GM06990 (cell line): Measurements from ENCODE around the gene SLC25A6.
"Not testable (repeated sequence)": the region's sequence is repeated elsewhere in the genome, so short reads cannot be mapped to it uniquely, and the experiment has no call there.

ENCODE experiments used
- DNase-seq: peaks from one replicate; pipeline ENCODE4 v3.0.0-alpha.2; 2011; ENCODE audit not compliant: insufficient read length; ENCODE audit errors: extremely low read depth
- H3K27me3 ChIP-seq: replicated peaks from 2 replicates; pipeline ENCODE4 v1.6.0; 2011; ENCODE audit warnings: low read length; ENCODE audit not compliant: control insufficient read depth, insufficient read depth
- H3K36me3 ChIP-seq: 2 replicates; pipeline ENCODE4 v1.5.1; 2011; ENCODE audit warnings: low read length; ENCODE audit not compliant: control insufficient read depth, insufficient read depth
- H3K4me3 ChIP-seq: replicated peaks from 2 replicates; pipeline ENCODE4 v1.5.1; 2011; ENCODE audit warnings: low read depth, mild to moderate bottlenecking, control low read depth, low read length
- CTCF ChIP-seq: IDR thresholded peaks from 2 replicates; pipeline ENCODE4 v1.5.1; 2011; ENCODE audit warnings: low read length, control low read depth, mild to moderate bottlenecking, inconsistent platforms; ENCODE audit not compliant: insufficient read depth, poor library complexity, severe bottlenecking

The SLC25A6 gene

GRCh38 chrX:1430451-1430850, 38.5 kb upstream of the SLC25A6 start:
- TF ChIP-seq CTCF: no peak
- peaks cover 20% of the 10 kb centered on the region for H3K36me3 ChIP-seq
- H3K4me3 ChIP-seq: no peak overlapping the region
- no peak for DNase-seq
- H3K27me3 ChIP-seq: no peaks in the 10 kb centered on the region

GRCh38 chrX:1427756-1428155, 35.8 kb upstream of the SLC25A6 start:
- Histone ChIP-seq H3K36me3 (peaks cover 14% of the 10 kb centered on the region), H3K4me3 (no peak overlapping the region), H3K27me3 (no peaks in the 10 kb centered on the region)
- TF ChIP-seq CTCF: no peak
- no peak for DNase-seq

GRCh38 chrX:1426321-1426720, 34.4 kb upstream of the SLC25A6 start:
- peaks cover 13% of the 10 kb centered on the region for H3K36me3 ChIP-seq
- DNase-seq, H3K4me3 ChIP-seq, H3K27me3 ChIP-seq: not testable (repeated sequence)

GRCh38 chrX:1425381-1425780, 33.5 kb upstream of the SLC25A6 start:
- DNase-seq: no peak
- TF ChIP-seq CTCF: no peak
- Histone ChIP-seq H3K27me3 (no peaks in the 10 kb centered on the region), H3K36me3 (peaks cover 13% of the 10 kb centered on the region), H3K4me3 (no peak overlapping the region)

- no peak for DNase-seq
- H3K36me3 ChIP-seq: peaks cover 13% of the 10 kb centered on the region
- H3K27me3 ChIP-seq: no peaks in the 10 kb centered on the region
- no peak for TF ChIP-seq CTCF
- H3K4me3 ChIP-seq: no peak overlapping the region
Observed at GRCh38 chrX:1424147-1424851, 32.4 kb upstream of the SLC25A6 start.

GRCh38 chrX:1423215-1423614, 31.3 kb upstream of the SLC25A6 start:
- no peak overlapping the region for H3K4me3 ChIP-seq
- no peaks in the 10 kb centered on the region for H3K27me3 ChIP-seq
- TF ChIP-seq CTCF: no peak
- H3K36me3 ChIP-seq: peaks cover 13% of the 10 kb centered on the region
- DNase-seq: no peak
